GM12872 (cell line): ENCODE results near the gene LNPEP.

ENCODE experiments used
- TF ChIP-seq, protein P1 (sequence below): IDR thresholded peaks from 3 replicates; pipeline ENCODE4 v1.5.1; 2011; ENCODE audit warnings: low read depth, mild to moderate bottlenecking, low read length, moderate library complexity; ENCODE audit not compliant: insufficient read depth

The LNPEP gene

GRCh38 chr5:96946381-96946780, 10.5 kb downstream of the LNPEP start:
- TF ChIP-seq, protein P1, sequence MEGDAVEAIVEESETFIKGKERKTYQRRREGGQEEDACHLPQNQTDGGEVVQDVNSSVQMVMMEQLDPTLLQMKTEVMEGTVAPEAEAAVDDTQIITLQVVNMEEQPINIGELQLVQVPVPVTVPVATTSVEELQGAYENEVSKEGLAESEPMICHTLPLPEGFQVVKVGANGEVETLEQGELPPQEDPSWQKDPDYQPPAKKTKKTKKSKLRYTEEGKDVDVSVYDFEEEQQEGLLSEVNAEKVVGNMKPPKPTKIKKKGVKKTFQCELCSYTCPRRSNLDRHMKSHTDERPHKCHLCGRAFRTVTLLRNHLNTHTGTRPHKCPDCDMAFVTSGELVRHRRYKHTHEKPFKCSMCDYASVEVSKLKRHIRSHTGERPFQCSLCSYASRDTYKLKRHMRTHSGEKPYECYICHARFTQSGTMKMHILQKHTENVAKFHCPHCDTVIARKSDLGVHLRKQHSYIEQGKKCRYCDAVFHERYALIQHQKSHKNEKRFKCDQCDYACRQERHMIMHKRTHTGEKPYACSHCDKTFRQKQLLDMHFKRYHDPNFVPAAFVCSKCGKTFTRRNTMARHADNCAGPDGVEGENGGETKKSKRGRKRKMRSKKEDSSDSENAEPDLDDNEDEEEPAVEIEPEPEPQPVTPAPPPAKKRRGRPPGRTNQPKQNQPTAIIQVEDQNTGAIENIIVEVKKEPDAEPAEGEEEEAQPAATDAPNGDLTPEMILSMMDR: no peak

- TF ChIP-seq, protein P1: no peak
Observed at GRCh38 chr5:96952118-96952750, 16.4 kb downstream of the LNPEP start.

DNA sequence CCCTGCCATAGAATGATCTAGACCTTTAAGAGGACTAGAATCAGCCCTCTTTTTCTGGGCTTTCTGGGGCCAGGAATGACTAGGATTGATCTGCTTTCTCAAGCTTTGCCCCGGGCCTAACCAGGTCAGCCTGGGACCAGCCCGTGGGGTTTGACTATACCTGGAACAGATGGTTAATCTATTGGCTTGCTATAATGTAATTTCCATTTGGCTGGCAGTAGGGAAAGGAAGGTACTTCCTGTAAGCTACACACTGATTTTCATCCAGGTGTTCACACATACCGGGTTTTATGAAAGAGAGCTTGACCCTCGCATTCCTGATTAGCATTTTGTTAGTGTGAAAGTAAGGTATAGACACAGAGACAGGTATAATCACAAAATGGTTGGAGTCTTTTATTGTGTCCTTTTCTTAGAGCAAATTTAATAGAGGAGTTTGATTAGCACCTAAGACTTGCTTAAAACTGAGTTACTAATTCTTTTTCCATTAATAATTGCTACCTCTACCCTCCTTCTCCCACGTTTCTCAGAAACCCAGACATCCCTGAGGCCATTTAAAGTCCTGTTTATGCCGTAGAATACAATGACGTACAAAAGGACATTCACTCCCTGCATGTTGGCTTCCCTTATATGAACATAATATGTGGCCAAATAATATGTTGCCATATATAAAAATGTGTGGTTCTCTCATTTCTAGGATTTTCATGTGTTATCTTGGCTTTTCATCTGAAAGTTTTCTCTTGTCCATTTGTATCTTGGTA, 17.3 kb downstream of the LNPEP start:
- TF ChIP-seq, protein P1: no peak

DNA sequence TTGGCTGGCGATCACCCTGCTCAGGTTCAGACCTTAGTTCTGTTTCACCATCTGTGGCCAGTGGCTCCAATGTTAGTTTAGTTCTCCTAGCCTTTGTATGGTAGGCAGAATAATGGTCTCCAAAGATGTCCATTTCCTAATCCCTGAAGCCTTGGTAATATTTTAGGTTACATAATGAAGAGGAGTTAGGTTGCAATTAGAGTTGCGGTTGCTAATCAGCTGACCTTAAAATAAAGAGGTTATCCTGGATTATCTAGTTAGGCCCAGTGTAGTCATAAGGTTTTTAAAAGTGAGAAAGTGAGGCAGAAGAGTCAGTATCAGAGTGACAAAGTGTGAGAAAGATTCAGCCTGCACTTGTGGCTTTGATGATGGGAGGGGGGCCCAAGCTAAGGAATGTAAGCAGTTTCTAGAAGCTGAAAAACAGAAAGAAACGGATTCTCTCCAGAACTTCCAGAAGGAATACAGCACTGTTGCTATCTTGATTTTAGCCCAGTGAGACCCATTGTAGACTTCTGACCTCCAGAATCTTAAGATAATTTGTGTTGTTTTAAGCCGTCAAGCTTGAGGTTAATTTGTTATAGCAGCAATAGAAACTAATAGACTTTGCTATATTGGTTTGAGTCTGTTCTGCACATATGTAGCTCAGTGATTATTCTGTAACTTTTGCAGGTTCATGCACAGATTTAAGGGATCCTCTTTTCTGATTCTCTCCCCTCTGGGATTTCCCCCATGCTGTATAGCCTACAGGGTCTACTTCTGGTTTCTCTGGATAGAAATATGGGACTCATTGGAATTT, 21.6 kb downstream of the LNPEP start:
- TF ChIP-seq, protein P1: no peak

DNA sequence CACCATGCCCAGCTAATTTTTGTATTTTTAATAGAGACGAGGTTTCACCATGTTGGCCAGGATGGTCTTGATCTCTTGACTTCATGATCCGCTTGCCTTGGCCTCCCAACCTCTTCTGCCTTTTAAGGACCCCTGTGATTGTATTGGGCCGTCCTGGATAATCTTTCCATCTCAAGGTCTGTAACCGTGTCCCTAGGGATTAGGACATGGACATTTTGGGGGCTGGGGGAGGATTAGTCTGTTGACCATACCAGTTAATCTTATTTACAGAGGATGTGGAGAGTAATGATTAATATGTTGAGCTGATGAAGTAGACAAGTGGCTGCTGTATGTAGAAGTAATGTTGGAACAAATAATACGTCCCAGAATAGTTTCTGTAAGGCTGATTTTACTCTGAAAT, 23.1 kb downstream of the LNPEP start:
- TF ChIP-seq, protein P1: no peak

GRCh38 chr5:96961053-96961452, 25.2 kb downstream of the LNPEP start:
- TF ChIP-seq, protein P1: no peak

GRCh38 chr5:96962540-96962991, 26.7 kb downstream of the LNPEP start:
- TF ChIP-seq, protein P1: no peak
